WTC11 (cell line): Measurements from ENCODE around the gene SLC24A4.

Experiments used
- ELF4 ChIP-seq: sonication (generic); formaldehyde crosslinking; IDR thresholded peaks from 2 replicates; pipeline ENCODE4 v1.8.1; 2022; ENCODE audit warnings: low read depth, mild to moderate bottlenecking, moderate library complexity, missing genetic modification reagents
- TF ChIP-seq, protein P1 (sequence below): sonication (generic); formaldehyde crosslinking; IDR thresholded peaks from 2 replicates; pipeline ENCODE4 v1.8.1; 2022; ENCODE audit warnings: mild to moderate bottlenecking, missing genetic modification reagents, moderate library complexity, borderline replicate concordance
- TF ChIP-seq, protein P2 (sequence below): sonication (generic); formaldehyde crosslinking; IDR thresholded peaks from 2 replicates; pipeline ENCODE4 v1.8.0; 2022; ENCODE audit warnings: mild to moderate bottlenecking, missing genetic modification reagents
- TF ChIP-seq, protein P3 (sequence below): fragments of 200-600 bp; IDR thresholded peaks from 2 replicates; pipeline ENCODE4 v1.8.0; 2022; ENCODE audit warnings: antibody characterized with exemption

DNA sequence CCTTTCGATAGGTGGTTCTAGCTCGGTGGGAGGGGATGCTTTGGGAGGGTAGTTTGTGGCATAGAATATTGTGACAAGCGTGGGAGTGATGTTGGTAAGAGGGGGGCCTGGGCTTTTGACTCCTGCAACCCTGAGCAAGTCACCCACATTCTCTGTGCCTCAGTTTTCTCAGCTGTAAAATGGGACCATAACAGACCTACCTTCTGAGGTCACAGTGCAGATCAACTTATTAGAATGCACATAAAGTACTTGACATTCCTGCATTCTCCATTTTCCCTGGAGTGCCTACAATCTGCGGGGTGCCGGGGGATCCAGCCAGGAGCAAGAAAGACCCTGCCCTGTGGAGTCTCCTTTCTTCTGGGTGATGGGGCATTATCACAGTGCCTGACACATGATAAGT, 63.2 kb downstream of the SLC24A4 start:
- TF ChIP-seq, protein P1, sequence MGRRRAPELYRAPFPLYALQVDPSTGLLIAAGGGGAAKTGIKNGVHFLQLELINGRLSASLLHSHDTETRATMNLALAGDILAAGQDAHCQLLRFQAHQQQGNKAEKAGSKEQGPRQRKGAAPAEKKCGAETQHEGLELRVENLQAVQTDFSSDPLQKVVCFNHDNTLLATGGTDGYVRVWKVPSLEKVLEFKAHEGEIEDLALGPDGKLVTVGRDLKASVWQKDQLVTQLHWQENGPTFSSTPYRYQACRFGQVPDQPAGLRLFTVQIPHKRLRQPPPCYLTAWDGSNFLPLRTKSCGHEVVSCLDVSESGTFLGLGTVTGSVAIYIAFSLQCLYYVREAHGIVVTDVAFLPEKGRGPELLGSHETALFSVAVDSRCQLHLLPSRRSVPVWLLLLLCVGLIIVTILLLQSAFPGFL (CRISPR knock-in tag): no peak
- no peak for TF ChIP-seq ELF4 (CRISPR knock-in tag)
- TF ChIP-seq, protein P2, sequence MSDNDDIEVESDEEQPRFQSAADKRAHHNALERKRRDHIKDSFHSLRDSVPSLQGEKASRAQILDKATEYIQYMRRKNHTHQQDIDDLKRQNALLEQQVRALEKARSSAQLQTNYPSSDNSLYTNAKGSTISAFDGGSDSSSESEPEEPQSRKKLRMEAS: no peak
- TF ChIP-seq, protein P3, sequence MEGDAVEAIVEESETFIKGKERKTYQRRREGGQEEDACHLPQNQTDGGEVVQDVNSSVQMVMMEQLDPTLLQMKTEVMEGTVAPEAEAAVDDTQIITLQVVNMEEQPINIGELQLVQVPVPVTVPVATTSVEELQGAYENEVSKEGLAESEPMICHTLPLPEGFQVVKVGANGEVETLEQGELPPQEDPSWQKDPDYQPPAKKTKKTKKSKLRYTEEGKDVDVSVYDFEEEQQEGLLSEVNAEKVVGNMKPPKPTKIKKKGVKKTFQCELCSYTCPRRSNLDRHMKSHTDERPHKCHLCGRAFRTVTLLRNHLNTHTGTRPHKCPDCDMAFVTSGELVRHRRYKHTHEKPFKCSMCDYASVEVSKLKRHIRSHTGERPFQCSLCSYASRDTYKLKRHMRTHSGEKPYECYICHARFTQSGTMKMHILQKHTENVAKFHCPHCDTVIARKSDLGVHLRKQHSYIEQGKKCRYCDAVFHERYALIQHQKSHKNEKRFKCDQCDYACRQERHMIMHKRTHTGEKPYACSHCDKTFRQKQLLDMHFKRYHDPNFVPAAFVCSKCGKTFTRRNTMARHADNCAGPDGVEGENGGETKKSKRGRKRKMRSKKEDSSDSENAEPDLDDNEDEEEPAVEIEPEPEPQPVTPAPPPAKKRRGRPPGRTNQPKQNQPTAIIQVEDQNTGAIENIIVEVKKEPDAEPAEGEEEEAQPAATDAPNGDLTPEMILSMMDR: no peak
